Colonic mucosa (tissue), 4 donors: Measurements from ENCODE around the gene CTNND2. TPM values are rescaled to one million over a fixed set of nuclear protein-coding genes. Genes with fewer than 3 reads are reported as not detected.

Experiments used
- DNase-seq: peaks from one replicate; pipeline ENCODE4 v3.0.0-alpha.2; 2020
- H3K27ac ChIP-seq: fragments of 200-600 bp; one replicate; pipeline ENCODE4 v1.8.0; 2021
- H3K27me3 ChIP-seq: fragments of 200-600 bp; one replicate; pipeline ENCODE4 v1.8.0; 2021
- H3K36me3 ChIP-seq: fragments of 200-600 bp; one replicate; pipeline ENCODE4 v1.8.0; 2021
- H3K4me1 ChIP-seq: fragments of 200-600 bp; one replicate; pipeline ENCODE4 v1.8.0; 2021; ENCODE audit warnings: mild to moderate bottlenecking
- H3K4me3 ChIP-seq: fragments of 200-600 bp; one replicate; pipeline ENCODE4 v1.8.0; 2021
- H3K9ac ChIP-seq, 2 donors: one replicate each; pipeline ENCODE4 v1.7.0; 2013; ENCODE audit warnings: control low read depth in 2 of 2, low read depth in 2 of 2, low read length in 2 of 2
- H3K9me3 ChIP-seq: fragments of 200-600 bp; one replicate; pipeline ENCODE4 v1.8.0; 2021
- intact Hi-C: fragments of 100-400 bp; cut with DNase I; formaldehyde crosslinking; loops from one replicate; pipeline ENCODE4 v1.14.1; 2022
- total RNA-seq, 2 donors: library from RNA; stranded (reverse); fragmentation: NEBNext Ultra II Directional in 1 of 2; extraction: Animal tissue kit (Norgen Biotek cat#: 25700) in 1 of 2; gene quantifications; one replicate each; pipeline ENCODE4 v1.2.1, GENCODE V29; 2021
- TF ChIP-seq, protein P1 (sequence below): fragments of 200-600 bp; IDR thresholded peaks from one replicate; pipeline ENCODE4 v1.8.0; 2022; ENCODE audit warnings: antibody characterized with exemption, mild to moderate bottlenecking
- donor health status: healthy.
- donor health status: DM: no; HTN: no; CAD: no.
- donor health status: DM: no; HTN: no; CAD: no.

CTNND2 gene
- total RNA-seq, 2 donors from 2014 or later: 1.1 TPM

DNA sequence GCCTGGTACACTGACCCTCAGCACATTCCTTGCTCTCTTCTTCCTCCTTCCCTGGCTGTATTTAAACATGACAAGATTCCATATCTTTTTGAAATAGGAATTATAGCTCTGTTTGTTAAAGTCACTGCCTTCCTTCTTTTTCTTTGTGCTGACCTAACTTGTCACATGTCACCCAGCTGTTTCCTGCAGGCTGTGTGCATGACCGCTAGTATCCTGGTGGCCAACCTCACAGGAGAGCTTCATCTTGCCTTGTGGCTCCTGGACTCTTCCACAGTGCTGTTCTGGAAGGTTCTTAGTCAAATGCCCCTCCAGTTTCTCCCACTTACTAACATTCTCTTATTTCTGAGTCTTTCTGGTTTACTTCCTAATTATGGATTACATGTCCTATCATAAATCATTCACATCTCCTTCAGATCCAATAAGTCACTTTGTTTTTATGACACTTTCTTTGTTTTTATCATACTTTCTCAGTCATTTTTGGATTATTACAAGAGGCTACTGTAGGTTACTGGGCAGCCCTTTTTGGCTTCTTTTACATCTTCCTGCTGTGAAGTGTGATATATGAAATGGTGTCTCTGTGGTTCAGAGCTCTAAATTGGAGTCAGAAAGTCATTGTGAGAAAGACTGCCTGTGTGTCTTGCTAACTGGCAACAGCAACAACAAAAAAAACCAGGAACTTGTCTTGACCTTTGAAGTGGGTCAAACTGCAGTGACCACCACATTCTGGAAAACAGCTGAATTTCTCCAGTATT, 679.6 kb downstream of the CTNND2 start:
- intact Hi-C loops: no loop called here
- no peak for DNase-seq
- H3K9ac ChIP-seq: no peak overlapping the region

DNA sequence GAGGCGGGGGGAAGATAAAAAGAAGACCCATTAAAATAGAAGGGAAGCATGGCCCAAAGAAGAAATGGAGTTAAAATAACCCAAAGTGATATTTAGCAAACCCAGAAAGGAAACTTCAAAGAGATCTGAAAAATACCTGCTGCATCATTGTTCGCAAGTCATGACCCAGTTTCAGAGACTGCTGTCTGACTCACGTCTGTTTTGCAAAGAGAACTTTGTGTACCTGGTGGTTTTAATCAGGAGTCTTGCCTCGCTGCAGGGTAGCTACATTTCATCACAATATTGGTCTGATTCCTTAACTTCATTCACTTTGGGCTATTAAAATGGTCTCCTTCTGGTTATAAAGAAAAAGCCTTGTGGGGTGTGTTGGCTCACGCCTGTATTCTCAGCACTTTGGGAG, 682.1 kb downstream of the CTNND2 start:
- no peak overlapping the region for H3K9ac ChIP-seq
- TF ChIP-seq, protein P1, sequence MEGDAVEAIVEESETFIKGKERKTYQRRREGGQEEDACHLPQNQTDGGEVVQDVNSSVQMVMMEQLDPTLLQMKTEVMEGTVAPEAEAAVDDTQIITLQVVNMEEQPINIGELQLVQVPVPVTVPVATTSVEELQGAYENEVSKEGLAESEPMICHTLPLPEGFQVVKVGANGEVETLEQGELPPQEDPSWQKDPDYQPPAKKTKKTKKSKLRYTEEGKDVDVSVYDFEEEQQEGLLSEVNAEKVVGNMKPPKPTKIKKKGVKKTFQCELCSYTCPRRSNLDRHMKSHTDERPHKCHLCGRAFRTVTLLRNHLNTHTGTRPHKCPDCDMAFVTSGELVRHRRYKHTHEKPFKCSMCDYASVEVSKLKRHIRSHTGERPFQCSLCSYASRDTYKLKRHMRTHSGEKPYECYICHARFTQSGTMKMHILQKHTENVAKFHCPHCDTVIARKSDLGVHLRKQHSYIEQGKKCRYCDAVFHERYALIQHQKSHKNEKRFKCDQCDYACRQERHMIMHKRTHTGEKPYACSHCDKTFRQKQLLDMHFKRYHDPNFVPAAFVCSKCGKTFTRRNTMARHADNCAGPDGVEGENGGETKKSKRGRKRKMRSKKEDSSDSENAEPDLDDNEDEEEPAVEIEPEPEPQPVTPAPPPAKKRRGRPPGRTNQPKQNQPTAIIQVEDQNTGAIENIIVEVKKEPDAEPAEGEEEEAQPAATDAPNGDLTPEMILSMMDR: no peak
- intact Hi-C loops: no loop called here
- H3K9me3 ChIP-seq: no peaks in the 10 kb centered on the region
- no peaks in the 10 kb centered on the region for H3K36me3 ChIP-seq
- no peaks in the 10 kb centered on the region for H3K27me3 ChIP-seq
- no peak overlapping the region for H3K27ac ChIP-seq
- no peaks in the 10 kb centered on the region for H3K4me1 ChIP-seq
- DNase-seq: no peak
- no peak overlapping the region for H3K4me3 ChIP-seq

More for the DNA sequence above, 679.6 kb downstream of the CTNND2 start:
- H3K4me1 ChIP-seq: no peaks in the 10 kb centered on the region
- TF ChIP-seq, protein P1: no peak
- H3K27ac ChIP-seq: no peak overlapping the region
- no peaks in the 10 kb centered on the region for H3K9me3 ChIP-seq
- no peaks in the 10 kb centered on the region for H3K36me3 ChIP-seq
- no peak overlapping the region for H3K4me3 ChIP-seq
- H3K27me3 ChIP-seq: no peaks in the 10 kb centered on the region

DNA sequence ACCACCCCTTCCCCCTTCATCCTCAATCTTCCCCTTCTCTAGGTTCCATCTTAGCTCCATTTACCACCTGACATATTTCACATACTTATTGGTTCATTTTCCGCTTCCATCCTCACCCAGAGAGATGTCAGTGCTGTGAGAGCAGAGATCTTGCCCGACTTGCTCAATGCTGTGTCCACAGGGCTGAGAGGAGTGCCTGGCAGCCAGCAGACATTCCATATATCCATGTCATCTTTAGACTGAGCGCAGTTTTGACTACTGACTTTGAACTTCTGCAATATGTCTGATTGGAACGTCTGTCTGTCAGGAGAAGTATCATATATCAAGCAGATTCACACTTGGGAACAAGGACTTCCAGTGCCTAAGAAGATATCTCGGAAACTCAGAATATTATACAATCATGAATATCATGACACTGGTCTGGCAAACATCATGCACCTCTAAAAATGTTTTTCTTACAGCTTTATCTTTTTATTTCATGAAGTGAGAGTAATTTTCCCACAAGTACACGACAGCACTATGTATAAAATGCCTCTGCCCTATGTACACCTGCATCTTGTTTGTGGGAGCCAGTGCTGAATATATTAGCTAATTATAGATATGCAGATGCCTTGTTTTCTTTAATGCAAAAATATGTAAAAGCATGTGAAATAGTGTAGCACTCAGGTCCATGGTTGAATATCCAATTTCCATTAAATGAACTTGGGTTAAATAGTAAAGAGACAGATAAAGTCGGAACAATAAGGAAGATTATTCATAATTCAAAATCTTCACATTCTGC, 689.2 kb downstream of the CTNND2 start:
- TF ChIP-seq, protein P1: no peak

DNA sequence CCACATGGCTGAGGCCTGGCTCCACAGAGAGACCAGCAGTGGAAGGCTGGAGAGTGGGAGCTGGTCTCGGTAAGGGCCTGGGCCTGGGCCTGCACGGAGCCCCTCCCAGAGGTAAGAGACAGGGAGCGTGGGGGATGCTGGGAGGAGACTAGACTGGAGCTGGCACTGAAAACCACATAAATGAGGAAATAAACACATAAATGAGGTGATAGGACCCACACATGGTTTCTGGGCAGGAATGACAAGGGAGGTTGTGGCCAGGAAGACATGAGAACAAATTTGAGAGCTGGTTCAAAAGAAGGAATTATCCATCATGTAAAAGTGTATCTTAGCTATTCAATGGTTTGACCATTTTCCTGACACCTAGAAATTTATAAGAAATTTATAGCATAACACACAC, 691.5 kb downstream of the CTNND2 start:
- Histone ChIP-seq H3K9ac (no peak overlapping the region), H3K27ac (no peak overlapping the region), H3K4me3 (no peak overlapping the region), H3K36me3 (no peaks in the 10 kb centered on the region), H3K27me3 (no peaks in the 10 kb centered on the region), H3K9me3 (no peaks in the 10 kb centered on the region), H3K4me1 (no peaks in the 10 kb centered on the region)
- intact Hi-C loops: no loop called here
- DNase-seq: no peak
- TF ChIP-seq, protein P1: no peak

More for the DNA sequence above, 689.2 kb downstream of the CTNND2 start:
- Histone ChIP-seq H3K4me1 (no peaks in the 10 kb centered on the region), H3K9me3 (no peaks in the 10 kb centered on the region), H3K9ac (no peak overlapping the region), H3K27me3 (no peaks in the 10 kb centered on the region), H3K4me3 (no peak overlapping the region), H3K36me3 (no peaks in the 10 kb centered on the region), H3K27ac (no peak overlapping the region)
- intact Hi-C loops: no loop called here
- no peak for DNase-seq

DNA sequence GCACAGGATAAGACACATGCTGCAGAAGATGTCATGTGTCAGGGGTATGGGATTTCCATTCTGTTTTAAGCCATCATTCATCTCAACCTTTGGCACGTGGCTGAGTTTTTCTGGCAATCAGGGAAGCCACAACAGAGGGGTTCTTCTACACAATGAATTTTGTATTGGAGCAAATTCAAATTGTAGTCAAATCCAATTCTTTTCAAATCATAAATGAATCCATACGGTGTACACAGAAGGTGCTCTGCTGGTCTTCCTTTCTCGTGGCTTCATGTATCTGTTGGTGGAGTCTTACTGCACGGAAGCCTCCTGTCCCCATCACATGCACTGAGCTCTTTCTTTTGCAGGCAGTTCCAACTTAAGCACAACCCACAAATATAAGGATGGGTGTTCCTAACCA, 706.5 kb downstream of the CTNND2 start:
- no peaks in the 10 kb centered on the region for H3K27me3 ChIP-seq
- intact Hi-C loops: no loop called here

More for the DNA sequence above, 706.5 kb downstream of the CTNND2 start:
- Histone ChIP-seq H3K4me3 (no peak overlapping the region), H3K9me3 (no peaks in the 10 kb centered on the region), H3K36me3 (no peaks in the 10 kb centered on the region), H3K27ac (no peak overlapping the region), H3K9ac (no peak overlapping the region), H3K4me1 (no peaks in the 10 kb centered on the region)
- TF ChIP-seq, protein P1: no peak
- no peak for DNase-seq
